ENCODE data around the gene EID3. TPM values are rescaled to one million over a fixed set of nuclear protein-coding genes. Genes with fewer than 3 reads are reported as not detected.

EID3 gene
- total RNA-seq, 2 donors from 2014 or later, result 2.9 to 3.3 TPM

DNA sequence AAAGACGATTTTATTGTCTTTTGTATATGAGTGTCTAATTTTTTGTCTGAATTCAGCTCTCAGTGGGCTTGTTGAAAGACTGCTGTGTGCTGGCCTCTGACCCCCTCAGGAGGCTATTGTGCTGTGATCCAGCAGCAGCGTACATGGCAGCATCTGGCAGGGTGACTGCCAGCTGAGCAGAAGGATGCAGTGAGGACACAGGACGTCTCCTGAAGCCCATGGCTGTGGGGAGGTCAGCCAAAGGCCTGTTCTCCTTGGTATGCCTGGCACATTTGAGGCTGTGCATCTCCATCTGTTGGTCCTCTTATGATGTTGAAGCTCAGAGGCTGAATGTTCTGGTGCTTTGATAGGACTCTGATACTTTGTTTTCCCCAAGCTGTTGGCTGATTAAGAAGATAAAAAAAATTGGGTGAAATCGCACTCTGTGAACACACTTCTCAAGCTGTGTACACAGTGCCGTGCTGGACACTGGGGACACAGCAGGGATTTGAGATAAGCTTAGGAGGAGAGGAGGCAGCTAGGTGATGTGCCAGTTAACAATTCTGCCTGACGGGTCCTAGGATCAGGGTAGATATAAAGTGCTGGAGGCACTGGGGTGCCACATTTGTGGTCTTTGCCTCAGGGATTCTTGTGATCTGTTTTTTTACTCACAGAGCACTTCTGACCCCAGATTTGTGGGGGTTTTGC, 37.5 kb downstream of the EID3 start:
- TF ChIP-seq CTCF (IDR thresholded peaks at IDR 0.05), result no peak
- DNase-seq (ENCODE audit: low spot score), result no peak
- Histone ChIP-seq H3K27me3 (no peaks in the 10 kb centered on the region), H3K36me3 (peaks cover 82% of the 10 kb centered on the region), H3K4me3 (no peak overlapping the region), H3K4me1 (peaks cover 0 to 46% of the 10 kb centered on the region in 2 donors), H3K27ac (no peak overlapping the region), H3K9me3 (no peaks in the 10 kb centered on the region)

GRCh38 chr12:104342147-104342546, 38.6 kb downstream of the EID3 start:
- H3K9me3 ChIP-seq, result no peaks in the 10 kb centered on the region
- H3K27me3 ChIP-seq, result no peaks in the 10 kb centered on the region
- H3K27ac ChIP-seq, result no peak overlapping the region
- H3K4me3 ChIP-seq, result no peak overlapping the region
- DNase-seq (ENCODE audit: low spot score), result no peak
- peaks cover 0 to 46% of the 10 kb centered on the region in 2 donors for H3K4me1 ChIP-seq
- peaks cover 76% of the 10 kb centered on the region for H3K36me3 ChIP-seq
- TF ChIP-seq CTCF (IDR thresholded peaks at IDR 0.05), result no peak

GRCh38 chr12:104342635-104343249, 39.2 kb downstream of the EID3 start:
- no peak for DNase-seq (ENCODE audit: low spot score)
- H3K36me3 ChIP-seq, result peaks cover 76% of the 10 kb centered on the region
- H3K27ac ChIP-seq, result no peak overlapping the region
- no peak overlapping the region for H3K4me3 ChIP-seq
- H3K4me1 ChIP-seq, result peaks cover 0 to 46% of the 10 kb centered on the region in 2 donors
- no peaks in the 10 kb centered on the region for H3K9me3 ChIP-seq
- no peaks in the 10 kb centered on the region for H3K27me3 ChIP-seq
- no peak for TF ChIP-seq CTCF (IDR thresholded peaks at IDR 0.05)

GRCh38 chr12:104344682-104345081, 41.1 kb downstream of the EID3 start:
- DNase-seq (ENCODE audit: low spot score), result no peak
- Histone ChIP-seq H3K27ac (no peak overlapping the region), H3K9me3 (no peaks in the 10 kb centered on the region), H3K4me1 (peaks cover 0 to 41% of the 10 kb centered on the region in 2 donors), H3K4me3 (no peak overlapping the region), H3K36me3 (peaks cover 76% of the 10 kb centered on the region), H3K27me3 (no peaks in the 10 kb centered on the region)
- no peak for TF ChIP-seq CTCF (IDR thresholded peaks at IDR 0.05)

DNA sequence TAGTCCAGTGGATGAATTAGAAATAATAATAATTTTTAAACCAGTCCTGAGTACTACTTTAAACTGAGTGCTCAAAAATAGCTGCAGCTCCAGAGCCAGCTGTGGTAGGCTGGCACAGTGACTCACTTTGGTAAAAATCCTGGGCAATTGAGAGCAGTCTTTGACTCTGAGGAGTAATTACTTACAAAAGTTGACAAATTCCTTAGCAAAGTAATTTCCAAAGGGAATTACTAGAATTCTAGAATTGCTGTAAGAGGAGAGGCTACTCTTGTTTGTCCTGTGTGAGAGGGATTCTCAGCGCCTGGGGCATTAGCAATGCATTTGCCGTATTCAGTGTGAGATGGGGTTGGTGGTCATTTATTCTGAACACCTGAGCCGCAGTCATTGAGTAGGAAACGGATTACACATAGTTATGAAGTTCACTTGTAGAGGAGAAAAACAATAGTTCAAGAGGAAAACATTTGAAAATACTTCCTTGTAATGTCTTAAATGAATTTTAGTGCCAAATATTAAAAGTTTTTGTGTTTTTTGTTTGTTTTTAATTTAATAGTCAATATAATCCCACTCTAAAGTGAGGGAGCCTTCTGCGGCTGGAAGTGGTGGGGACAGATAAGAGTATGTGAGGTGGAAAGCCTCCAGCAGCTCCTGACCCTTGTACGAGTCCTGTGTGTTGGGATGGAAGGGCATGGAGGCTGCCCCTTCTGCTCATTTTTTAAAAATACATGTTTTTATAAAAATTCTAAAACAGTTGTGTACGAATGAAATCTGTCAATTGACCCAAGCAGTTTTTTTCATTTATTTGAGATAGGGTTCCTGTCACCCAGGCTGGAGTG, 41.9 kb downstream of the EID3 start:
- DNase-seq (ENCODE audit: low spot score), result no peak
- H3K9me3 ChIP-seq, result no peaks in the 10 kb centered on the region
- no peak overlapping the region for H3K27ac ChIP-seq
- H3K36me3 ChIP-seq, result peaks cover 76% of the 10 kb centered on the region
- no peak overlapping the region for H3K4me3 ChIP-seq
- TF ChIP-seq CTCF (IDR thresholded peaks at IDR 0.05), result no peak
- H3K4me1 ChIP-seq, result peaks cover 0 to 33% of the 10 kb centered on the region in 2 donors
- H3K27me3 ChIP-seq, result no peaks in the 10 kb centered on the region

Measured in right atrium auricular region (tissue), 2 donors.